Neural crest cell (in vitro differentiated cells): Measurements from ENCODE around the gene RIMS1. TPM values are rescaled to one million over a fixed set of nuclear protein-coding genes. Genes with fewer than 3 reads are reported as not detected.

ENCODE experiments used
- DNase-seq: peaks from one replicate; pipeline ENCODE4 v3.0.0; 2021; ENCODE audit warnings: low read depth, mixed read lengths, low spot score
- H3K27ac Mint-ChIP-seq: one replicate; pipeline ENCODE4 v1.8.0; 2021; ENCODE audit warnings: mild to moderate bottlenecking, mixed read lengths; ENCODE audit not compliant: unreplicated experiment
- H3K27me3 Mint-ChIP-seq: 2 replicates; pipeline ENCODE4 v1.8.0; 2021; ENCODE audit warnings: low read depth, mild to moderate bottlenecking, mixed read lengths
- H3K36me3 Mint-ChIP-seq: 2 replicates; pipeline ENCODE4 v1.8.0; 2021; ENCODE audit warnings: low read depth, mild to moderate bottlenecking, mixed read lengths
- H3K4me1 Mint-ChIP-seq: 2 replicates; pipeline ENCODE4 v1.8.0; 2021; ENCODE audit warnings: mixed read lengths
- H3K4me3 Mint-ChIP-seq: one replicate; pipeline ENCODE4 v1.8.0; 2021; ENCODE audit warnings: mild to moderate bottlenecking, mixed read lengths
- H3K9me3 Mint-ChIP-seq: 2 replicates; pipeline ENCODE4 v1.8.0; 2021; ENCODE audit warnings: mixed read lengths
- total RNA-seq: library from RNA; stranded (reverse); gene quantifications from 2 replicates; pipeline ENCODE4 v1.2.1, GENCODE V29; 2021
- TF ChIP-seq, protein P1 (sequence below): fragments of 200-600 bp; sonication (generic); conservative IDR thresholded peaks from 2 replicates; pipeline ENCODE4 v1.5.0; 2021; ENCODE audit warnings: antibody characterized with exemption, mild to moderate bottlenecking

The RIMS1 gene
- total RNA-seq, 1 donor from 2014 or later: 4.5 TPM

DNA sequence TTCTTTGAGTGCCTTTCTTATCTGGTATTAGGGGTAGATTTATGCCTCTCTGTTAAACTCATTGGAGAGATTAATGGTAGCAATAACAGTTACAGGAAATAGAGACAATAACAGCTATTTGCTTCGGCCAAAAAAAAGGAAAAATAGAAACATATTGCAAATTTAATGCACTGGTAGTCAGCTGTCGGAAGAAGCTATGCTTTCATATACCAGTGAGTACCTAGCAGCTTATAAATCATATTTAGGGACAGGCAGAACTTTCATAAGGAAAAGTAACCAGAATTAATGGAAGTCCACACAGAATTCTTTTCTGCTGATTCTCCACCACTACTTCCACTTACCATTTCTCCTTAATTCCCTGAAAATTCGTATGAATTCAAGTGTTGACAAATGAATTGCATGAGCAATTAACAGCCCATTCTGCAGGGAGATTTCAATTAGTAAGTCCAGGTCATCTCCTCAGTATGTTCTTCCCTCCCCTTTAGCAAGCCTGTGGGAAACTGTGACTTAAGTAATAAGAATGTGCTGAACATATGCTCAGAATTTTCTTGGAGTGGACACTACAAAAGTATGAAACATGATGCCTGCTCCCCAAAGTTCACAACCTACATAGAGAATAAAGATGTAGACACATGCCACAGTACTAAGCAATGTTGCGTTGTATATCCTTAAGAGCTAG, 538.8 kb downstream of the RIMS1 start:
- Mint-ChIP-seq H3K9me3 (peaks cover 3% of the 10 kb centered on the region), H3K4me3 (no peak overlapping the region), H3K27me3 (no peaks in the 10 kb centered on the region), H3K4me1 (no peaks in the 10 kb centered on the region), H3K27ac (no peak overlapping the region), H3K36me3 (no peaks in the 10 kb centered on the region)
- no peak for DNase-seq
- TF ChIP-seq, protein P1, sequence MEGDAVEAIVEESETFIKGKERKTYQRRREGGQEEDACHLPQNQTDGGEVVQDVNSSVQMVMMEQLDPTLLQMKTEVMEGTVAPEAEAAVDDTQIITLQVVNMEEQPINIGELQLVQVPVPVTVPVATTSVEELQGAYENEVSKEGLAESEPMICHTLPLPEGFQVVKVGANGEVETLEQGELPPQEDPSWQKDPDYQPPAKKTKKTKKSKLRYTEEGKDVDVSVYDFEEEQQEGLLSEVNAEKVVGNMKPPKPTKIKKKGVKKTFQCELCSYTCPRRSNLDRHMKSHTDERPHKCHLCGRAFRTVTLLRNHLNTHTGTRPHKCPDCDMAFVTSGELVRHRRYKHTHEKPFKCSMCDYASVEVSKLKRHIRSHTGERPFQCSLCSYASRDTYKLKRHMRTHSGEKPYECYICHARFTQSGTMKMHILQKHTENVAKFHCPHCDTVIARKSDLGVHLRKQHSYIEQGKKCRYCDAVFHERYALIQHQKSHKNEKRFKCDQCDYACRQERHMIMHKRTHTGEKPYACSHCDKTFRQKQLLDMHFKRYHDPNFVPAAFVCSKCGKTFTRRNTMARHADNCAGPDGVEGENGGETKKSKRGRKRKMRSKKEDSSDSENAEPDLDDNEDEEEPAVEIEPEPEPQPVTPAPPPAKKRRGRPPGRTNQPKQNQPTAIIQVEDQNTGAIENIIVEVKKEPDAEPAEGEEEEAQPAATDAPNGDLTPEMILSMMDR: no peak

DNA sequence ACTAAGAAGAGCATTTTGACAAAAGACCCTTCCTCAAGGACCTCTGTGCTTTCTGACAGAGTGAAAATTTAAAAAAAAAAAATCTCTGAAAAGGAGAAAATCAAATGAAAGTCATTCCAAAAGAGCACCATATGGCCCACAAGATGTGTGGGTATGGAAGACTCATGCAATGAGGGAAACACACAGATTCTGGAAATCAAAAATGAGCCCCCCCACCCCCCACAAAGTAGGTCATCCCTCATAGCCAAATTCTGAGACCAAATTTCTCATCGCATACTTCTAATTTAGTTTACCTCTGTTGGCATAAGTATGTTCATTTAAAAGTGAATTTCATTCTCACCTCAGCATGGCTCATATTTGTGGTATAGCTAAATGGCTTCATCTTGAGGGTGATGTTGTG, 554.3 kb downstream of the RIMS1 start:
- Mint-ChIP-seq H3K9me3 (no peaks in the 10 kb centered on the region), H3K4me3 (no peak overlapping the region), H3K27me3 (peaks cover 9% of the 10 kb centered on the region), H3K27ac (no peak overlapping the region), H3K36me3 (no peaks in the 10 kb centered on the region), H3K4me1 (no peaks in the 10 kb centered on the region)
- DNase-seq: no peak
- TF ChIP-seq, protein P1: no peak

DNA sequence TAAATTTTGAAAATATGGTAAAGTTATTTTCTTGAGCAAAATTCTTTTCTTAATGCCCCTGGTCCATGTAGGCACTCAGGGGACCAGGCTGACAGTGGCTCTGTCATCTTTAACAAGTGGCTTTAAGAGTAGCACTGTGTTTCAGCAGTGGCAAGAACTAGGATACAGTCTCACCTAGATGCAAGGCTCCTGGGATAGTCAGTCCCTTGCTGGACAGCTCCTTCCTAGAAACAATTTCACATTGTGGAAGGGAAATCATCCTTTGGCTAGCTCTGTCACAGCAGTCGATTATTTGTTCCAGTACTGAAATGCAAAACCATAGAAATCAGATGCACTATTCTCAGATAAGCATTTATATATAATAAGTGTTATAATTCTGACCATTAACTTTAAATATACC, 560.1 kb downstream of the RIMS1 start:
- Mint-ChIP-seq H3K27ac (no peak overlapping the region), H3K36me3 (no peaks in the 10 kb centered on the region), H3K27me3 (peaks cover 9% of the 10 kb centered on the region), H3K4me3 (no peak overlapping the region), H3K9me3 (no peaks in the 10 kb centered on the region), H3K4me1 (no peaks in the 10 kb centered on the region)
- no peak for DNase-seq
- TF ChIP-seq, protein P1: no peak
